Smooth muscle cell of the brain vasculature (primary cell): ENCODE measurements around the gene PHF12.
A peak's percentile ranks its signal among the peaks of the same experiment; 100 is the strongest.
"Not testable (repeated sequence)": the region's sequence is repeated elsewhere in the genome, so short reads cannot be mapped to it uniquely, and the experiment has no call there.

Experiments used
- DNase-seq: peaks from one replicate; pipeline ENCODE4 v3.0.0-alpha.2; 2012; ENCODE audit warnings: low read depth, low spot score

PHF12 gene

GRCh38 chr17:28902819-28903545 lies 48.3 kb downstream of the PHF12 start, which contains the start of gene DHRS13:
TSS of gene DHRS13 (minus strand) at chr17:28903079. CDS start at chr17:28902944, 135 bp downstream.
- peak; percentile 67 for DNase-seq

- no peak for DNase-seq
Measured at GRCh38 chr17:28901866-28902818, 49.2 kb downstream of the PHF12 start.

DNA sequence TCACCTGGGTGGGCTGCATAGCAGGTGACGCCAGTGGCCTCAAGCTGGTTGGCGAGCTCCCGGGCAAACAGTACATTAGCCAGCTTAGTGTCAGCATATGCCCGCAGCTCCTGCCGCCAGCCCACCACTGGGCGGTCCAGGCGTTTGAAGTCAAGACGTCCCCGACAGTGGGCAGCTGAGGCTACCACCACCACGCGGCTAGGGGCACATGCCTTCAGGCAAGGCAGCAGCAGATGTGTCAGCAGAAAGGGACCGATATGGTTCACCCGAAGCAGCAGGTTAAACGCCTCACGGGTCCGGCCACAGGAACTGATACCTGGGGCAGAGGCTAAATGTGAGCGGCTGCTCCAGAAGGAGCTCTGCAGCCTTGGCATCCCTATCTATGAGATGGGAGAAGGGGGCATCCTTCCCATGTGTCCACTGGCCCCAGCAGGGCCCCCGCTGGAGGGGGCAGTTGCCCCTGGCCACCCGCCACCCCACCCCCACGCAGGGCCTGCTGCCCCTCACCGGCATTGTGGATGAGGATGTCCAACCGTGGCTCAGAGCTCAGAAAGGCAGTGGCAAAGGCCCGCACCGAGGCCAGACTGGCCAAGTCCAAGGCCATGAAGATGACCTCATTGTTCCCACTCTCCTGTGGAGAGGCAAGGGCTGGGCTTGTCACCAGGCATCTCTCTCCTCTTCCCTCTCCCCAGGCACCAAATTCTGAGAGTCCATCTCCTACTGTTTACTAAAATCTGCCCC lies 50.2 kb downstream of the PHF12 start:
- DNase-seq = no peak

DNA sequence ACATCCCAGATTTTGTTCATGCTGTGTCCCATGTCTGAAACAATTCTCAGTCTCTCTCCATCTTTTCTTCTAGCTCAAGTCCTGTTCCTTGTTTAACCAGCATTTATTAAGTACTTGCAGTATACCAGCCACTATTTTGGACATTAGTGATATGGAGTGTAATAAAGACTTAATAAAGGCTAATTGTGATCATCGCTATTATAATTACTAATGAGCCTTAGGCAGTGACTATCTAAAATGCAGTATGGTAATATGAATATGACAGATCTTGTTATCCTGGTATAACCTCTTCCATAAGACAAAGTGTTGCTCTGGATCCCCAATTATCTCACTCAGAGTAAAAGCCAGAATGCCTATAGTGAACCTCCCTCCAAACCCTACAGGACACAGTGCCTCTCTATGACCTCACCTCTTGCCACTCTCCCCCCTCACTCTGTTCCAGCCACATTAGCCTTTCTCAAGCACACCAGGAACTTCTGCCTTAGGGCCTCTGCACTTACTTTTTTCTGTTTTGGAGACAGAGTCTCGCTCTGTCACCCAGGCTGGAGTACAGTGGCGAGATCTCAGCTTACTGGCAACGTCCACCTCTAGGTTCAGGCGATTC lies 52.0 kb downstream of the PHF12 start:
- no peak for DNase-seq

- DNase-seq = no peak
Measured at GRCh38 chr17:28898527-28898955, 52.8 kb downstream of the PHF12 start.

DNA sequence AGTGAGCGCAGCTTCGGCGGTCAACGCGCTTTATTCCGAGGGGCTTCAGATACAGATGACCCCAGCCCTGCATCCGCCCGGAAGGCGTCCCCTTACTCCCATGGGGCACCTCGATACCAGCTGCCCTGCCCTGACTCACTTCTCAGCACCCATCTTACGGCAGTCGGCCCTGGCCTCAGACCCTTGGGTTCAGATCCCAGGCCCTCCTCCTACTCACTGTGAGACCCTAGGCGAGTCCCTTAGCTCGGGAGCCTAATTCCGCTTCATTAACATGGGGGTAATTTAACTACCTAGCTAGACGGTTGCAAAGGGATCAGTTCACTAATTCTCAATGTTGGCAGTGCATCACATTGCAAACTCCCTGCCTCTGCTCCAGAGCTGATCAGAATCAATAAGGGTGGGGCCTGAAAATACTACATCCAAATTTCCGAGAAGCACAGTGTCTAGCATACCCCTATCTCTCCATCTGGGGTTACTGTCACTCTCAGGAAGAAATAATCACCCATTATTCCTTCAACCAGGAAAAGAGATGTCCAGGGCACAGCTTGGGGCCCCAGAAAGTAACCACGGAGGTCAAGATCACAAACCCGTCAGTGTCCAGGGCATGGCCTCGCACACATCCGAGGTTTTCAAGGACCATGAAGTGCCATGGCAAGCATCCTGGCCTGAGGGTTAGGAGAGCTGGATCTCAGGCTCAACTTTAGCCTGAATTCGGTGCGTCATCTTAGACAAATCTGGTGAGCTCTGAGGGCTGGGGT lies 53.4 kb downstream of the PHF12 start:
- DNase-seq = no peak

DNA sequence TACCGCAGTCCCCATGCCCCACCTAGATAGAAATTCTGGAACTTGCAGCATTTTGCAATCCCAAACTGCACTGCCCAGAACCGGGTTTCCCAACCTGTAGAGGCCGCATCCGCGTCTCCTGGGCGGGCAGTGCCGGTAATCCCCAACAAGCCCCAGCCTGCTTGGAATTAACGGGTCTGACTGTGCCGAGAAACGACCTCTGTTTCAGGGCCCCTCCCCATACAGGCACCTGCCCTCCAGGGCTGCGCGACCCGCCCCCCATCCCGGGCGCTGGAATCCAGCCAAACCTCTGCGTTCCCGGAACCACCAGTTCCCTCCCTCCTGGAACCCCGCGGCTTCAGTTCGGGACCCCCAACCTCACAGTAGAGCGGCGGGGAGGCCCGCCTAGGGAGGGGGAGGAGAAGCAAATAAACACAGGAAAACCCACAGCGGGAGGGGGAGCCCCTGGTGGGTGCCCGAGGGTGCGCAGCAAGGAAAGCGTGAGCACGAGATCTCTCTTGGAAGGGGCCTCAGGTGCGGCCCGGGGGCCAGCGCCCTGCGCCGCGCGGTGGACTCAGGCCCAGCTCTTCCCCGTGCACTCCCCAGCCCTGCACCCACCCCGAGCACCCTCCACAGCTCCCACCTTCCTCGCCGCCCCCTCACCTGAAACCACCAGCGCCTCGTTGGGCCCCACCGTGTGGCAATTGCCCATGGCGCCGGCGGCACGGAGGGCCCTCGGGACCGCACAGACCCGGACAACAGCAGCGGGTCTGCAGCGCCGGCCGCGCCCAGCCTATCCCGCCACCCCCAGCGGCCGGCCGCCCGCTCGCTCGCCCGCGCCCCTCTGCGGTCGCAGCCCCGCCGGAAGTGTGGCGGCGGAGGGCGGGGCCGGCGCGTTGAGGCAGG lies 54.2 kb downstream of the PHF12 start, which contains the start of gene FLOT2:
FLOT2 (minus strand) TSS at position 850 of the 885 bp plus-strand sequence; CDS start at position 691, 159 bp downstream.
- no peak for DNase-seq

GRCh38 chr17:28896491-28896883 lies 54.8 kb downstream of the PHF12 start:
- no peak for DNase-seq

- no peak for DNase-seq
Measured at GRCh38 chr17:28895794-28896447, 55.4 kb downstream of the PHF12 start.

DNA sequence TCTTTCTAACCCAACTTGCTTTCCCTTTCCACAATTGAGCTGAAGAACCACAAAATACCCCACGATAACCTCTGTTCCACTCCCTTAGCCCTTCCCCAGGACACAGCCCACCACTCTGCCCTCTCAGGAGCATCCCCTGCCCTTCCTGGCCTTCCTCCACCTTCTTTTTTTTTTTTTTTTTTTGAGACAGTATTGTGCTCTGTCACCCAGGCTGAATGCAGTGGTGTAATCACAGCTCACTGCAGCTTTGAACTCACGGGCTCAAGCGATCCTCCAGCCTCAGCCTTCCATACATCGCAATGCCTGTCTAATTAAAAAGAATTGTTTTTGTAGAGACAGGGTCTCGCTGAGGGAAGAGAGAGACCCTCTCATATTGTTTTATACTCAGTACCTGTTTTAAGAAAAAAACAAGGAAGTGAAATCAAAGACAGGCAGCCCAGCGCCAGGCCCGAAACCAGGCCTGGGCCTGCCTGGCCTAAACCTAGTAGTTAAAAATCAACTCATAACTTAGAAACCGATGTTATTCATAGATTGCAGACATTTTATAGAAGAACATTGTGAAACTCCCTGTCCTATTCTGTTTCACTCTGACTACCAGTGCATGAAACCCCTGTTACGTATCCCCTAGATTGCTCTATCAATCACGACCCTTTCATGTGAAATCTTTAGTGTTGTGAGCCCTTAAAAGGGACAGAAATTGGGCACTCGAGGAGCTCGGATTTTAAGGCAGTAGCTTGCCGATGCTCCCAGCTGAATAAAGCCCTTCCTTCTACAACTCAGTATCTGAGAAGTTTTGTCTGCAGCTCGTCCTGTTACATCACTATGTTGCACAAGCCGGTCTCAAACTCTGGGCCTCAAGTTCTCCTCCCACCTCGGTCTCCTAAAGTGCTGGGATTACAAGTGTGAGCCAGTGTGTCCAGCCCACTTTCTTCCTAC lies 57.8 kb downstream of the PHF12 start:
- DNase-seq = not testable (repeated sequence)

GRCh38 chr17:28892024-28892423 lies 59.3 kb downstream of the PHF12 start:
- no peak for DNase-seq

GRCh38 chr17:28891201-28891600 lies 60.1 kb downstream of the PHF12 start:
- DNase-seq = no peak

DNA sequence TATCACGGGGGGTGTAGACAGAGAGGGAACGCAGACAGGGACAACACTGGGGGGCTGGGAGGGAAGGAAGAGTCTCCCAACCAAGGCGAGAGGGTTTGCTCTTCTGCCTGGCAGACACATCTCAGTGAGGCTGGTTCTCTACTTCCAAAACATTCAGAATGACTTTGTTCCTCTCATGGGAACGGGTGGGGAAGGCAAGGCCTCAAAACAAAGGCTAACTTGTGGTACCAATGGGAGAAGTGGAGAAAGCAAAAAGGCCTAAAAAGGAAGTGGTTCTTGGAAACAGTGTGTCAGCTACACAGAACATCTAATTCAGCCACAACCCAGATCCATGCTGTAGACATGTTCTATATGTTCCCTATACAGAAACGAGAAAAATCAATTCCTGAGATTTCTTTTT lies 61.3 kb downstream of the PHF12 start:
- no peak for DNase-seq

- DNase-seq = no peak
Measured at GRCh38 chr17:28888832-28889231, 62.5 kb downstream of the PHF12 start.

- DNase-seq = no peak
Measured at GRCh38 chr17:28887871-28888471, 63.3 kb downstream of the PHF12 start.

GRCh38 chr17:28885951-28886350 lies 65.4 kb downstream of the PHF12 start:
- DNase-seq = no peak

- DNase-seq = no peak
Measured at GRCh38 chr17:28885363-28885762, 66.0 kb downstream of the PHF12 start.
